HG03175 (cell line): ENCODE measurements around the gene RTCA.
"Not testable (repeated sequence)": the region's sequence is repeated elsewhere in the genome, so short reads cannot be mapped to it uniquely, and the experiment has no call there.

Experiments used
- ATAC-seq: cut with Tn5 transposase; IDR thresholded peaks from one replicate; pipeline ENCODE4 v1.9.1; 2021; ENCODE audit warnings: mild to moderate bottlenecking, moderate library complexity; ENCODE audit not compliant: unreplicated experiment

Gene RTCA

GRCh38 chr1:100265931-100266740 is at the start of gene RTCA:
Gene RTCA (plus strand): TSS chr1:100266216. CDS start chr1:100266376, 160 bp downstream.
- peak; percentile 96 for ATAC-seq

GRCh38 chr1:100217834-100218233 is 48.2 kb upstream of the RTCA start:
- ATAC-seq = no peak

GRCh38 chr1:100219457-100219856 is 46.6 kb upstream of the RTCA start:
- no peak for ATAC-seq

- no peak for ATAC-seq
Observed at GRCh38 chr1:100219883-100220282, 46.1 kb upstream of the RTCA start.

- ATAC-seq = no peak
Observed at GRCh38 chr1:100222428-100222827, 43.6 kb upstream of the RTCA start.

GRCh38 chr1:100229681-100230443 is 36.2 kb upstream of the RTCA start:
- no peak for ATAC-seq

- ATAC-seq = no peak
Observed at GRCh38 chr1:100230765-100231164, 35.3 kb upstream of the RTCA start.

- ATAC-seq = no peak
Observed at GRCh38 chr1:100231721-100232120, 34.3 kb upstream of the RTCA start.

GRCh38 chr1:100232156-100232555 is 33.9 kb upstream of the RTCA start:
- no peak for ATAC-seq

GRCh38 chr1:100233566-100233965 is 32.5 kb upstream of the RTCA start:
- not testable (repeated sequence) for ATAC-seq

- ATAC-seq = no peak
Observed at GRCh38 chr1:100234432-100234831, 31.6 kb upstream of the RTCA start.

- no peak for ATAC-seq
Observed at GRCh38 chr1:100237091-100237490, 28.9 kb upstream of the RTCA start.

- ATAC-seq = no peak
Observed at GRCh38 chr1:100239961-100240360, 26.1 kb upstream of the RTCA start.

- no peak for ATAC-seq
Observed at GRCh38 chr1:100240631-100241030, 25.4 kb upstream of the RTCA start.

GRCh38 chr1:100246738-100247137 is 19.3 kb upstream of the RTCA start:
- no peak for ATAC-seq

- no peak for ATAC-seq
Observed at GRCh38 chr1:100249155-100249536, 16.9 kb upstream of the RTCA start.

GRCh38 chr1:100249537-100250257 is 16.3 kb upstream of the RTCA start, which contains the start of gene DBT:
Gene DBT (minus strand): TSS chr1:100249834. CDS start chr1:100249820, 14 bp downstream.
- peak; percentile 100 for ATAC-seq

- ATAC-seq = no peak
Observed at GRCh38 chr1:100250264-100250663, 15.8 kb upstream of the RTCA start.

GRCh38 chr1:100250807-100251206 is 15.2 kb upstream of the RTCA start:
- ATAC-seq = no peak

- no peak for ATAC-seq
Observed at GRCh38 chr1:100252901-100253300, 13.1 kb upstream of the RTCA start.

GRCh38 chr1:100253552-100253951 is 12.5 kb upstream of the RTCA start:
- ATAC-seq = no peak
